ENCODE results near the gene CRIM1. TPM values are rescaled to one million over a fixed set of nuclear protein-coding genes. Genes with fewer than 3 reads are reported as not detected.

Gene CRIM1
- total and polyA plus RNA-seq, 2 experiments from 2014 or later, result 10.5 to 36.4 TPM

DNA sequence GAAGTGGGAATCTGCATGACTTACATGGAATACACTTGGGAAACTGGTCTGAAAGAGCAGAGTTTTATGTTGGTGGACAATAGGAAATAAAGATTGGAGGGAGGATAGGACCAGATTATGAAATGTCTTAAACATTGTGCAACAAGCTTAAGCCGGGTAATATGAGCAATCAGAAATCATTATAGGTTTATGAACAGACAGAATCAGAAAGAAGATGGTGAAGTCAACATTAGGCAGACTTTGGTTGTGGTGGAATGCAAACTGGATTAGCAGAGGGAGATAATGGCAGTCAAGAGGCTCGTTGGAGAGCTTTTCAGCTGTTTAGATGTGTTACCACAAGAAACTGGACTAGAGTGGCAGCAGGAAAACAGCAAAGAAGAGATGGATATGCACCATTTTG is 43.5 kb downstream of the CRIM1 start:
- no peaks in the 10 kb centered on the region for H3K27me3 ChIP-seq (ENCODE audit: insufficient read depth)
- H3K36me3 ChIP-seq (ENCODE audit: insufficient read depth), result no peaks in the 10 kb centered on the region
- DNase-seq (ENCODE audit: low spot score), result no peak
- no peak overlapping the region for H3K4me3 ChIP-seq
- H4K20me1 ChIP-seq (replicated peaks; ENCODE audit: insufficient read depth), result peaks cover 12% of the 10 kb centered on the region; the same call in 1 of the 2 replicates
- no peak for ATAC-seq
- H3F3A ChIP-seq (replicated peaks; ENCODE audit: low read depth), result no peaks in the 10 kb centered on the region
- Mint-ChIP-seq H3K36me3 (ENCODE audit: low read depth) (no peaks in the 10 kb centered on the region; the same call in 2 of the 3 replicates), H3K9me3 (no peaks in the 10 kb centered on the region), H3K4me3 (no peak overlapping the region), H3K27me3 (ENCODE audit: insufficient read depth, low read depth, poor library complexity) (no peaks in the 10 kb centered on the region), H3K27ac (no peak overlapping the region), H3K4me1 (peaks cover 7% of the 10 kb centered on the region; the same call in 2 of the 3 replicates)
- H3K4me2 ChIP-seq, result no peak overlapping the region
- H3K79me2 ChIP-seq (replicated peaks; ENCODE audit: insufficient read depth), result peaks cover 95% of the 10 kb centered on the region
- H3K9me2 ChIP-seq (ENCODE audit: insufficient read depth), result peaks cover 3% of the 10 kb centered on the region; the same call in 1 of the 2 replicates
- H2AFZ ChIP-seq, result no peak overlapping the region
- TF ChIP-seq EZH2 (IDR thresholded peaks at IDR 0.05; ENCODE audit: low read depth, unreplicated experiment), result no peak
- TF ChIP-seq ZNF331 (CRISPR knock-in tag; IDR thresholded peaks at IDR 0.05; ENCODE audit: low read depth), result no peak
- TF ChIP-seq, protein P1, sequence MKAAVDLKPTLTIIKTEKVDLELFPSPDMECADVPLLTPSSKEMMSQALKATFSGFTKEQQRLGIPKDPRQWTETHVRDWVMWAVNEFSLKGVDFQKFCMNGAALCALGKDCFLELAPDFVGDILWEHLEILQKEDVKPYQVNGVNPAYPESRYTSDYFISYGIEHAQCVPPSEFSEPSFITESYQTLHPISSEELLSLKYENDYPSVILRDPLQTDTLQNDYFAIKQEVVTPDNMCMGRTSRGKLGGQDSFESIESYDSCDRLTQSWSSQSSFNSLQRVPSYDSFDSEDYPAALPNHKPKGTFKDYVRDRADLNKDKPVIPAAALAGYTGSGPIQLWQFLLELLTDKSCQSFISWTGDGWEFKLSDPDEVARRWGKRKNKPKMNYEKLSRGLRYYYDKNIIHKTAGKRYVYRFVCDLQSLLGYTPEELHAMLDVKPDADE (IDR thresholded peaks at IDR 0.05), result no peak
- TF ChIP-seq, protein P2, sequence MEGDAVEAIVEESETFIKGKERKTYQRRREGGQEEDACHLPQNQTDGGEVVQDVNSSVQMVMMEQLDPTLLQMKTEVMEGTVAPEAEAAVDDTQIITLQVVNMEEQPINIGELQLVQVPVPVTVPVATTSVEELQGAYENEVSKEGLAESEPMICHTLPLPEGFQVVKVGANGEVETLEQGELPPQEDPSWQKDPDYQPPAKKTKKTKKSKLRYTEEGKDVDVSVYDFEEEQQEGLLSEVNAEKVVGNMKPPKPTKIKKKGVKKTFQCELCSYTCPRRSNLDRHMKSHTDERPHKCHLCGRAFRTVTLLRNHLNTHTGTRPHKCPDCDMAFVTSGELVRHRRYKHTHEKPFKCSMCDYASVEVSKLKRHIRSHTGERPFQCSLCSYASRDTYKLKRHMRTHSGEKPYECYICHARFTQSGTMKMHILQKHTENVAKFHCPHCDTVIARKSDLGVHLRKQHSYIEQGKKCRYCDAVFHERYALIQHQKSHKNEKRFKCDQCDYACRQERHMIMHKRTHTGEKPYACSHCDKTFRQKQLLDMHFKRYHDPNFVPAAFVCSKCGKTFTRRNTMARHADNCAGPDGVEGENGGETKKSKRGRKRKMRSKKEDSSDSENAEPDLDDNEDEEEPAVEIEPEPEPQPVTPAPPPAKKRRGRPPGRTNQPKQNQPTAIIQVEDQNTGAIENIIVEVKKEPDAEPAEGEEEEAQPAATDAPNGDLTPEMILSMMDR (conservative IDR thresholded peaks at IDR 0.05; ENCODE audit: low read depth in 2 of 2), result no peak
- TF ChIP-seq EZH2phosphoT487 (IDR thresholded peaks at IDR 0.05; ENCODE audit: unreplicated experiment), result no peak
- TF ChIP-seq, protein P3, sequence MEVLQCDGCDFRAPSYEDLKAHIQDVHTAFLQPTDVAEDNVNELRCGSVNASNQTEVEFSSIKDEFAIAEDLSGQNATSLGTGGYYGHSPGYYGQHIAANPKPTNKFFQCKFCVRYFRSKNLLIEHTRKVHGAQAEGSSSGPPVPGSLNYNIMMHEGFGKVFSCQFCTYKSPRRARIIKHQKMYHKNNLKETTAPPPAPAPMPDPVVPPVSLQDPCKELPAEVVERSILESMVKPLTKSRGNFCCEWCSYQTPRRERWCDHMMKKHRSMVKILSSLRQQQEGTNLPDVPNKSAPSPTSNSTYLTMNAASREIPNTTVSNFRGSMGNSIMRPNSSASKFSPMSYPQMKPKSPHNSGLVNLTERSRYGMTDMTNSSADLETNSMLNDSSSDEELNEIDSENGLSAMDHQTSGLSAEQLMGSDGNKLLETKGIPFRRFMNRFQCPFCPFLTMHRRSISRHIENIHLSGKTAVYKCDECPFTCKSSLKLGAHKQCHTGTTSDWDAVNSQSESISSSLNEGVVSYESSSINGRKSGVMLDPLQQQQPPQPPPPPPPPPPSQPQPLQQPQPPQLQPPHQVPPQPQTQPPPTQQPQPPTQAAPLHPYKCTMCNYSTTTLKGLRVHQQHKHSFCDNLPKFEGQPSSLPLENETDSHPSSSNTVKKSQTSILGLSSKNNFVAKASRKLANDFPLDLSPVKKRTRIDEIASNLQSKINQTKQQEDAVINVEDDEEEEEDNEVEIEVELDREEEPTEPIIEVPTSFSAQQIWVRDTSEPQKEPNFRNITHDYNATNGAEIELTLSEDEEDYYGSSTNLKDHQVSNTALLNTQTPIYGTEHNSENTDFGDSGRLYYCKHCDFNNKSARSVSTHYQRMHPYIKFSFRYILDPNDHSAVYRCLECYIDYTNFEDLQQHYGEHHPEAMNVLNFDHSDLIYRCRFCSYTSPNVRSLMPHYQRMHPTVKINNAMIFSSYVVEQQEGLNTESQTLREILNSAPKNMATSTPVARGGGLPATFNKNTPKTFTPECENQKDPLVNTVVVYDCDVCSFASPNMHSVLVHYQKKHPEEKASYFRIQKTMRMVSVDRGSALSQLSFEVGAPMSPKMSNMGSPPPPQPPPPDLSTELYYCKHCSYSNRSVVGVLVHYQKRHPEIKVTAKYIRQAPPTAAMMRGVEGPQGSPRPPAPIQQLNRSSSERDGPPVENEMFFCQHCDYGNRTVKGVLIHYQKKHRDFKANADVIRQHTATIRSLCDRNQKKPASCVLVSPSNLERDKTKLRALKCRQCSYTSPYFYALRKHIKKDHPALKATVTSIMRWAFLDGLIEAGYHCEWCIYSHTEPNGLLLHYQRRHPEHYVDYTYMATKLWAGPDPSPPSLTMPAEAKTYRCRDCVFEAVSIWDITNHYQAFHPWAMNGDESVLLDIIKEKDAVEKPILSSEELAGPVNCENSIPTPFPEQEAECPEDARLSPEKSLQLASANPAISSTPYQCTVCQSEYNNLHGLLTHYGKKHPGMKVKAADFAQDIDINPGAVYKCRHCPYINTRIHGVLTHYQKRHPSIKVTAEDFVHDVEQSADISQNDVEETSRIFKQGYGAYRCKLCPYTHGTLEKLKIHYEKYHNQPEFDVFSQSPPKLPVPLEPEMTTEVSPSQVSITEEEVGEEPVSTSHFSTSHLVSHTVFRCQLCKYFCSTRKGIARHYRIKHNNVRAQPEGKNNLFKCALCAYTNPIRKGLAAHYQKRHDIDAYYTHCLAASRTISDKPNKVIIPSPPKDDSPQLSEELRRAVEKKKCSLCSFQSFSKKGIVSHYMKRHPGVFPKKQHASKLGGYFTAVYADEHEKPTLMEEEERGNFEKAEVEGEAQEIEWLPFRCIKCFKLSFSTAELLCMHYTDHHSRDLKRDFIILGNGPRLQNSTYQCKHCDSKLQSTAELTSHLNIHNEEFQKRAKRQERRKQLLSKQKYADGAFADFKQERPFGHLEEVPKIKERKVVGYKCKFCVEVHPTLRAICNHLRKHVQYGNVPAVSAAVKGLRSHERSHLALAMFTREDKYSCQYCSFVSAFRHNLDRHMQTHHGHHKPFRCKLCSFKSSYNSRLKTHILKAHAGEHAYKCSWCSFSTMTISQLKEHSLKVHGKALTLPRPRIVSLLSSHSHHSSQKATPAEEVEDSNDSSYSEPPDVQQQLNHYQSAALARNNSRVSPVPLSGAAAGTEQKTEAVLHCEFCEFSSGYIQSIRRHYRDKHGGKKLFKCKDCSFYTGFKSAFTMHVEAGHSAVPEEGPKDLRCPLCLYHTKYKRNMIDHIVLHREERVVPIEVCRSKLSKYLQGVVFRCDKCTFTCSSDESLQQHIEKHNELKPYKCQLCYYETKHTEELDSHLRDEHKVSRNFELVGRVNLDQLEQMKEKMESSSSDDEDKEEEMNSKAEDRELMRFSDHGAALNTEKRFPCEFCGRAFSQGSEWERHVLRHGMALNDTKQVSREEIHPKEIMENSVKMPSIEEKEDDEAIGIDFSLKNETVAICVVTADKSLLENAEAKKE (CRISPR knock-in tag; IDR thresholded peaks at IDR 0.05), result no peak
- TF ChIP-seq JUNB (IDR thresholded peaks at IDR 0.05; ENCODE audit: unreplicated experiment), result no peak
- no peak for TF ChIP-seq REST (IDR thresholded peaks at IDR 0.05; ENCODE audit: unreplicated experiment)
- no peak for TF ChIP-seq ZNF114 (CRISPR knock-in tag; IDR thresholded peaks at IDR 0.05)
- no peak for TF ChIP-seq STAT1 (IDR thresholded peaks at IDR 0.05; ENCODE audit: unreplicated experiment)
- TF ChIP-seq CREB1 (CRISPR knock-in tag; IDR thresholded peaks at IDR 0.05; ENCODE audit: low read depth), result no peak
- no peak for TF ChIP-seq POLR2AphosphoS5 (IDR thresholded peaks at IDR 0.05; ENCODE audit: low read depth)
- TF ChIP-seq NANOG (IDR thresholded peaks at IDR 0.05; ENCODE audit: borderline replicate concordance), result no peak
- H3K27ac ChIP-seq (ENCODE audit: low read depth), result no peak overlapping the region
- peaks cover 41% of the 10 kb centered on the region for H3K4me1 ChIP-seq (ENCODE audit: insufficient read depth)
